HG03064 (cell line): ENCODE measurements around the gene PAPSS2.
"Not testable (repeated sequence)": the region's sequence is repeated elsewhere in the genome, so short reads cannot be mapped to it uniquely, and the experiment has no call there.

ENCODE experiments used
- ATAC-seq: cut with Tn5 transposase; IDR thresholded peaks from one replicate; pipeline ENCODE4 v1.9.1; 2021; ENCODE audit warnings: low read depth; ENCODE audit not compliant: unreplicated experiment

The PAPSS2 gene

DNA sequence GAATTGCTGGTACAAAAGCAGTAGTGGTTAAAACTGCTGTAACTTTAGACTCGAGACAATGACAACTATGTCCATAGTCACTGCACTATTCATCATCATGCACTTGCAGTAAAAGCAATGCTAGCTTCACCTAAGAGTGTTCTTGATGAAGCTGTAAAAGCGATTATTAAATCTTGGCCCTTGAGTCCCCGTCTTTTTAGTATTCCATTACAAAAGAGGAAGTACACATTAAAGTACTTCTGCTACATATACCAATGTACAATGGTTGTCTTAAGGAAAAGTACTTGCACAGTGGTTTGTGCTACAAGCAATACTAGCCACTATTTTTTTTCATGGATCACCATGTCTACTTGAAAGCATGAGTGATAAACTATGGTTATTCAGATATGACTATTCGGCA lies 80.0 kb downstream of the PAPSS2 start:
- ATAC-seq = no peak

DNA sequence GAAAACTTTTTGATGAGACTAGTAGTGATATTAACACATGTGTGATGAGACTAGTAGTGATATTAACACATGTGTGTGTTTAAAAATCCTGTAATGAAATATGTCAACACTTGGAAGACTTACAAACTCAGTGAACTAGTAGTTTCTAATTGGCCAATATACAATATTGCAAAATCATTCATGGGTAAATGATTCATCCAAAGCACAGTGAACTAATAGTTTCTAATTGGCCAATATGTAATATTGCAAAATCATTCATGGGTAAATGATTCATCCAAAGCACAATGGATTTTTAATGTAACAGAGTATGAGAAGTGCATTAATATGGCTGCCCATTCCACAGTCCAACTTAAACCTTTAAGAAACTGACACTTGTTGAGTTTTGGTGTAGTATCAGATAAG lies 80.6 kb downstream of the PAPSS2 start:
- ATAC-seq = no peak

DNA sequence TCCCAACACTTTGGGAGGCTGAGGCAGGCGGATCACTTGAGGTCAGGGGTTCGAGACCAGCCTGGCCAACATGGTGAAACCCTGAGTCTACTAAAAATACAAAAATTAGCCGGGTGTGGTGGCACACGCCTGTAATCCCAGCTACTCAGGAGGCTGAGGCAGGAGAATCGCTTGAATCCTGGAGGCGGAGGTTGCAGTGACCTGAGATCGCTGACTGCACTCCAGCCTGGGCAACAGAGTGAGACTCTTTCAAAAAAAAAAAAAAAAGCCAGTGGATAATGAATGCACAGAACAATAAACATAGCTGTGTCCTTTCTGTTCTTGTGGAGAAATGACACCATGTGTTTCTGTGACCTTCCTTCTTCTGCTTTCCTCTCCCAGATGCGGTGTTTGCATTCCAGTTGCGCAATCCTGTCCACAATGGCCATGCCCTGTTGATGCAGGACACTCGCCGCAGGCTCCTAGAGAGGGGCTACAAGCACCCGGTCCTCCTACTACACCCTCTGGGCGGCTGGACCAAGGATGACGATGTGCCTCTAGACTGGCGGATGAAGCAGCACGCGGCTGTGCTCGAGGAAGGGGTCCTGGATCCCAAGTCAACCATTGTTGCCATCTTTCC lies 83.4 kb downstream of the PAPSS2 start:
- ATAC-seq = not testable (repeated sequence)

DNA sequence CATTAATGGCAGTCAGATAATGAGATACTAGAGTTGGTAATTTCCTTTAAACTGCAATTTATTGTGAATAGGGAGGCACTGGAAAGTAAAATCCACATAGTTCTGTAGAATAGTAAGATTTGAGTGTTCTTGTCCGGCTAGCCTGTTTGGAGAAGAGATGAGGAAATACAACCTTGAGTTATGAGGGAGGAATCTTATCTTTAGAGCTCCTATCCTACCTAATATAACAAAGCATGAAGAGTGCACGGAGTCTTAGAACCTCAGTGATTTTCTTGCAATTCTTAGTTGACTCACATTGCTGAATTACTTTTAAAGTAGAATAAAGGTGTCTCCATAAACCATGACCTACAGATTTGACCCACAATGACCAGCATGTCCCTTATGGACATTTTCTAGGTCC lies 84.9 kb downstream of the PAPSS2 start:
- no peak for ATAC-seq

- no peak for ATAC-seq
Observed at GRCh38 chr10:87746911-87747310, 87.2 kb downstream of the PAPSS2 start.

GRCh38 chr10:87748244-87748643 lies 88.6 kb downstream of the PAPSS2 start:
- not testable (repeated sequence) for ATAC-seq

DNA sequence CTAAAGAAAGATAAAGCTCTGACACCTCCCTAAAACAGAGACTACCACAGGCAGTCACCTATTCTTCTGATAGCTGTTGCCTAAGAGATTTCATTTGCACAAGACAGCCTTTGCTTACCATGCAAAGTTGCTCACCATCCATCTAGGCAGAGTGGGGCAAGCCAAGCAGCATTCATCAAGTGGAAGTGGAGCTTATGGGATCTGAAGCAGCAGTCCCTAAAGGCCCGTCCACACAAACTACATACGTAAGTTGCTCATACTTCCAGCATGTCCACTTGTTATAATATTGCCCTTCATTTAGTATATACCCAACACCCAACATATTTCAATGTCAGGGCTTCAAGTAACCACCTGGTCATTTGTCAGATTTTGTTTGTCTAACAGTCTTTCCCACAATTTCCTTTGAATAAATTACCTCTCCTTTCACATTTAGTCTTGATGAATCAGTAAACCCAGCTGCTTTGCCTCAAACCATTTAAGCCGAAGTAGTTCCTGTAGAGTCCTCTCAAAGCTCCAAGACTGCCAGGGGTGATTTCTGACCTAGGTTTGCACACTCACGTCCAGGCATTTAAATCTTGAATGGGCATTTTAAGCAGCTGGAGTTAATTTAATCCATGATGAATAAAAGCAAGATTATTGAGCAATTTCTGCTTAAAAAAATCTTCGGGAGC lies 90.5 kb downstream of the PAPSS2 start:
- no peak for ATAC-seq

GRCh38 chr10:87750817-87751216 lies 91.1 kb downstream of the PAPSS2 start:
- ATAC-seq = no peak

DNA sequence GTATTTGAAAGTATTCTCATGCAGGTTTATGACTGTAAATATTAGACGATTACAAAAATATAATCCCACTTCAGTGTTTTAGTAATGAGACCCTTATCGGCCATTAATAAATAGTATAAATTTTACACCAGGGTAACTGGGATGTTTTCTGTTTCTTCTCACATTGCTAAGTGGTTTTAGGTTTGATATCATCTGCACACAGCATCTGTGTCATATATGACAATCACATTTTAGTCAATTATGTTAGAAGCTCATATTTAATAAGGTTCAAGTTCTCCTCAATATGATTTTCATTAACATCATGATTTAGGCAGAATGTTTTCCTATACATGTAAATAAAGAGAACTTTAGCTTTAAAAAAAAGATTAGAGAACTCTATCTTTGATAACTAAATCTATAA lies 91.6 kb downstream of the PAPSS2 start:
- no peak for ATAC-seq

DNA sequence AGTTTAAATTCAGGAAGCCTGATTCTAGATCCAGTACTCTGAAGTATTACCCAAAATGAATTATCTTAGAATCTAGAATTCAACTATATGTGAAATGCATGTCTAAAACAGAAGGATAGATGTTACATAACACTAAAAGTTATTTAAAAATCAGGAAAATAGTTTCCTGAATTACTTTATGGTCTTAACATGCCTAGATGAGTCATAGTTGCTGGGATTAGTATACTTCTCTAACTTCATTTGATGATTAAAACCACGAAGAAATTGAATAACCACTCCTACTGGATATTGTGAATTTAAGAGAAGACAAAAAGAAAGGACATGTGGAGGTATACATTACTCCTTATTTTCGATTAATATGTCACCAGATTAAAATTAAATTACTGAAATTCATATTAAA lies 92.9 kb downstream of the PAPSS2 start:
- no peak for ATAC-seq

DNA sequence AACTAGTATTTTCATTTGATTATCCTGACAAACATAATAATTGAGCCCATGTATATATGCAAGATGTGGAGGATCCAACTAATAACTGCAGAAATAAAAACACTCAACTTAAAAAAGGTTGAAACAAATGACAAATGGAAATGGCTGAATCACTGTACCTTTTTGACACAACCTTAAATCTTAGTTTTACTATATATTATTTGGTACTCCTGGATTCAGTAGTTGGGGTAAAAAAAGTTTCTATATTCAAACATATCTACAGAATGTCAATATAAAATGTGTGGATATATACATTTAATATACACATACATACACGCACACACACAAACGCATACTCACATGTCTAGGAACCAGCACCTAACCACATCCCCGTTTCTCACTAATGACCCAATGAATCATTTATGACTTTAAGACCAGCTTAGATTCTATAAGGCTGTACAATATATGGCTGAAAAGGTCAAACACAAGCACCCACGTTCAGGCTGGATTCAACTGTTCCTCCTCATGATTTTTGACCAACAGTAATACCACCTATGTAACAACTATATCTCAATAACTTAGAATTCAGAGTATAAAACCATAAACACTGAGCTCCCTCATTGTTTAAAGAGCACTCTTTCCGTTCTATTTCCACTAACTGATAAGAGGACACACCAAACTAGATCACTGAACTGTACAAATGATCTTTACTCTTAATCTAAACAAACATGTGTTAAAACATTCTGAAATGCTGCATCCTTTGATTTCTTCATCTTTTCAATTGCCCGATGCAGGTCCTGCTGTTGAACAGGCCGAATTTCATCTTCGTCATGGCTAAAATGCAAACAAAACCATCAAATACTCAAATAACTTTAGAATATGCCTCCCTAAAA lies 94.6 kb downstream of the PAPSS2 start:
- ATAC-seq = no peak

DNA sequence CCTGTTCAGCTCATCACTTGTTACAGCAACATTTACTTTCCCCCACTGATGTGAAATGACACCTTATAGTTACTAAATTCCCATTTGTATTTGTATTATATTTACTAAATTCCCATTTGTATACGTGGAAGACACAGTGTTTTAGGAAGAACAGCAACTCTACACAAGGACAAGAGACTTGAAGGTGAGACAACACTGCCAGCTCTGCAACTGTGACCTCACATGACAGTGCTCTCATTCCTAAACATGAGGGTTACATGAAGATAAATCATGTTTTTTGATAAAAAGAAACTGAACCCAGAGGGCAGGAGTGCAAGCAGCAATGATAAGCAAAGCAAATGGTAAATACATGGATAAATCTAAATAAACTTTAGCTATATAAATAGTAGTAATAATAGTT lies 98.0 kb downstream of the PAPSS2 start:
- ATAC-seq = no peak

DNA sequence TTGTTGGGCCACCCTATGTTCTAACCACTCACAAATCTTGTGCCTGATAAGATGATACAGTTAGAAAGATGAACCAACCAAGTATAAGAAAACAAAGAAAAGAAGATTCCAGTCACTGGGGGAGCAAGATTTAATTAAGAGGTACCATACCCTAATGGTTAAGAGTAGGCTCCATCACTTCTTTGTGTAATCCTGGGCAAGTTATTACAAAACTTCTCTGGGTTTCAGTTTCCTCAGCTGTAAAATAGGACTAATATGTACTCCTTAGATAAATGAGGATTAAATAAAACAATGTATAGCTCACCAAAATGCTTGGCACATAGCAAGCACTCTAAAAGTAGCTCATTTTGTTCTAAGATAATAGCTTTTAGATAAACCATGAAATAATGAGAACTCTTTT lies 99.9 kb downstream of the PAPSS2 start:
- ATAC-seq = no peak

GRCh38 chr10:87760195-87760905 lies 100.7 kb downstream of the PAPSS2 start:
- no peak for ATAC-seq

GRCh38 chr10:87761153-87761552 lies 101.5 kb downstream of the PAPSS2 start:
- no peak for ATAC-seq

- ATAC-seq = no peak
Observed at GRCh38 chr10:87761892-87762291, 102.2 kb downstream of the PAPSS2 start.

DNA sequence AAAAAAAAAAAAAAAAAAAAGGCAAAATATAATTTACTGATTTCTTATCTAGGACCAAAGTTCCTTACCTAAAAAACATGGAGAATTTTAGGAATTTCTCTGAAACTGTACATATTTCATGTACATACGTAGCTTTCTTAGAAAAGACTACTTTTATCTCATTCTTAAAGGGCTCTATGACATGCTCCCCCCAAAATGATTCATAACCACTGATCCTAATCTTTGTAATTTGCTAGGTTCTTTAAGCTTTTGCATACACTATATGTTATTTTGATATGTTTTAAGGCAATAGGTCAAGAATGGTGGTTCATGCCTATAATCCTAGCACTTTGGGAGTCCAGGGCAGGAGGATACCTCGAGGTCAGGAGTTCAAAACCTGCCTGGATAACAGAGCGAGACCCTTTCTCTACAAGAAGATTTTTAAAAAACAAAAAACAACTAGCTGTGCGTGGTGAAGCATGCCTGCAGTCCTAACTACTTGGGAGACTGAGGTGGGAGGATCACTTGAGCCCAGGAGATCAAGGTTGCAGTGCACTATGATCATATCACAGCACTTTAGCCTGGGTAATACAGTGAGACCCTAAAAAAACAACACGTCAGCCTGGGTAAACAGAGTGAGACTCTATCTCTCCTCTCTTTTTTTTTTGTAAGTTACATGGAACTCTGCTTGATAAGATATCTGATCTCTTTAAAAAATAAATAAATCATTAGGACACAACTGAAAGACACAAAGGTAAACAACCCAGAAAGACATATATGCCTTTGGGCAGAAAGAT lies 103.6 kb downstream of the PAPSS2 start:
- no peak for ATAC-seq

DNA sequence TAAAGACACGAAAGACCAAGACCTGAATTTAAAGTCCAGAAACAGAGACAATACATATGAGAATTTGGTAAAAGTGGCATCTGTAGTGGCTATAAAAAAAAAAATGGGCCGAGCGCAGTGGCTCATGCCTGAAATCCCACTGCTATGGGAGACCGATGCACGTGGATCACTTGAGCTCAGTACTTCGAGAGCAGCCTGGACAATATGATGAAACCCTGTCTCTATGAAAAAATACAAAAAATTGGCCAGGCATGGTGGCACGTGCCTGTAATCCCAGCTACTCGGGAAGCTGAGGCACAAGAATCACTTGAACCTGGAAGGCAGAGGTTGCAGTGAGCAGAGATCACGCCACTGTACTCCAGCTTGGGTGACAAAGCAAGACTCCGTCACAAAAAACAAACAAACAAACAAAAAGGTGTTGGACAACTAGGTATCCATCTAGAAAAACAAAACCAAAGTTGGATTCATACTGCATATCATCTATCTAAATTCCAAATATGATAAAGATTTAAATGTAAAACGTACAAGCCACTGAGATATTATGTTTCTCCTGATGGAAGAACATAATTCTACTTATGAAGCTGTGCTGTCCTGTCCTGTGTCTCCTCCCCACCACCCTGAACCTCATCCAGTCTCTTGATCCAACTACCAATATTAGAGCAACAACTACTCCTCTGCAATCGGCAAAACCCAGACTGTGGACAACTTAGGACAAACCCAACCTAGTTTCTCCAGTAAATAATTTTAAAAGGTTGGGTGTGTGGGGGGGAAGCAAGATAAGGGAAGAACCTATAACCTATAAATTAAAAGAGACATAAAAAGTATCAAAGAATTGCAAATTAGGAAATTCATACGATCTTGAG lies 104.6 kb downstream of the PAPSS2 start:
- ATAC-seq = no peak

GRCh38 chr10:87765666-87766376 lies 106.1 kb downstream of the PAPSS2 start:
- no peak for ATAC-seq
